Hematopoietic multipotent progenitor cell treated with erythropoietin and hydrocortisone succinate and interleukin-3 and kit ligand, for 8 days (in vitro differentiated cells): ENCODE data around the gene SPSB3.
A peak's percentile ranks its signal among the peaks of the same experiment; 100 is the strongest.

Source experiments
- DNase-seq: peaks from one replicate; pipeline ENCODE4 v3.0.0-alpha.2; 2015

SPSB3 gene

DNA sequence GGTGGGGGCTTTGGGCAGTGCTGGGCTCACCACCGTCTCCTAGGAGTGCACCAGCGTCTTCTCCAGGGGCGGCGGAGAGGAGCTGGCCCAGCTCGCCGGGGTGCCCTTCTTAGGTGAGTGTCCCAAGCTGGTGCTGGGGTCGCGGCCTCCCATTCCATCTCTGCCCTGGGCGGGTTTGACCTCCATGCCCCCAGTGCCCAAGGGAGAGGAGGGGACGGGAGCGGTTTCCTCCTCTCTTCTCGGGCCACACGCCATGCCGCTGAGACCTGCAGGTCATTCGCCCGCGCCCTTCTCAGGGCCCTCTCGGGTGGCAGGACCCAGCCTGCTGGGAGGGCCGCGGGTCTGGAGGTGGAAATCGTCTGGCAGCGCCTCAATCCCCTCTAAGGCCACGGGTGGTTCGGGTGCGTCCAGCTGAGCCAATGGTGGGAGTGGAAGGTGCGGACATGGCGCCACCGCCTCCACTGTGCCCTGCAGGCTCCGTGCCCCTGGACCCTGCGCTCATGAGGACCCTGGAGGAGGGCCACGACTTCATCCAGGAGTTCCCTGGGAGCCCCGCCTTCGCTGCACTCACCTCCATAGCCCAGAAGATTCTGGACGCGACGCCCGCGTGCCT lies 5.8 kb upstream of the SPSB3 start:
- DNase-seq, result no peak

- DNase-seq, result no peak
Observed at GRCh38 chr16:1787322-1788094, 5.1 kb upstream of the SPSB3 start.

GRCh38 chr16:1787056-1787321 lies 4.6 kb upstream of the SPSB3 start:
- no peak for DNase-seq

- no peak for DNase-seq
Observed at GRCh38 chr16:1786242-1787055, 4.1 kb upstream of the SPSB3 start.

DNA sequence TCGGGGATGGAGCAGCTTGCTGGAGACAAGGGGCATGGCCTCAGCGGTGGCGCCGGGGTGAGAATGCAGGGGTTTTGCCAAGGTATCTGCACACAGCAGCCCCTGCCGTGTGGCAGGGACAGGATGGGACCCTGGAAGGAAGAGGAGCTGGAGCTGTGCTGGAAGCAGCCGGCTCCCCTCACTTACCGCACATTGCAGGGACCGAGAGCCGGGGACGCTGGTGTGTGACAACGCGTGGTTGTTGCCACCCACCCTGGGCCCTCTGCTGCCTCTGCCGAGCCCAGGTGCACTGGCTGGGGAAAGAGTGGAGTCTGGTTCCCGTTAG lies 3.4 kb upstream of the SPSB3 start:
- no peak for DNase-seq

DNA sequence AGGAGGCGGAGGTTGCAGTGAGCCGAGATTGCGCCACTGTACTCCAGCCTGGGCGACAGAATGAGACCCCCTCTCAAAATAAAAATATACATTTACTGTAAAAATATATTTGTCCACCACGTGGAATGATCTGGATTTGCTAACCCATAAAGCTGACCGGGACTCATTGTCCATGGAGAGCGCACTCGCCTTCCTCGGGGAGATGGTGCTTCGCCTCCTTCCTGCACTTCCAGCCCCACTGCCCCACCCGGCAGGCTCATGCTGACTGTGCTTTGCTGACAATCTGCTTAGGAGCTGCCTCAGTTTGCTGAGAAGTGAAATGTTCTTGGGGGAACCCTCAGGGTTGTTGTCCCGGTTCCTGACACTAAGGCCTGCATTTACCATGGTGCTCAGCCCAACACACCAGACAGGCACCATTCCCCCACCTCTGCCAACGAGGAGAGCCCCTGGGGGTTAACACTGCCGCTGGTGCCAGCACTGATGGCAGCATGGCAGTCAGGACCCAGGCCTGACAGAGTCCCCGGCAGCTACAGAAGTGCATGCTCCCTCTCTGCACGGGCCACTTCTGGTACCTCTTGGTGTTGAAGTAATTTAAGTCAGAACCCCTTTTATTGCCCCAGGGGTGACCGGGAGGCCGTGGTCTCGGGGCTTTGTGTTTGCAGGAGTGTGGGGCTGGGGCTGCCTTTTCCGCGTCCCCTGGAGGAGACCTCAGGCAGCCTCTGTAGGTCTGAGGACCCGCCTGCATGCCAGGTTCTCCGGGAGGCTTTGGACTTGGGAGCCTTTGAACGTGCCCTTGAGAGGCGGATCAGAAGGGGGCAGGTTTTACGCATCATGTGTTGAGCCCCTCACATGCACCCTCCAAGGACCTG lies 2.8 kb upstream of the SPSB3 start:
- DNase-seq, result no peak

GRCh38 chr16:1781758-1782407 lies 488 bp downstream of the SPSB3 start:
- DNase-seq, result peak; percentile 23

GRCh38 chr16:1781254-1781653 lies 1.1 kb downstream of the SPSB3 start:
- DNase-seq, result no peak

GRCh38 chr16:1780677-1781072 lies 1.7 kb downstream of the SPSB3 start:
- DNase-seq, result no peak

GRCh38 chr16:1779741-1780676 lies 2.4 kb downstream of the SPSB3 start:
- no peak for DNase-seq

DNA sequence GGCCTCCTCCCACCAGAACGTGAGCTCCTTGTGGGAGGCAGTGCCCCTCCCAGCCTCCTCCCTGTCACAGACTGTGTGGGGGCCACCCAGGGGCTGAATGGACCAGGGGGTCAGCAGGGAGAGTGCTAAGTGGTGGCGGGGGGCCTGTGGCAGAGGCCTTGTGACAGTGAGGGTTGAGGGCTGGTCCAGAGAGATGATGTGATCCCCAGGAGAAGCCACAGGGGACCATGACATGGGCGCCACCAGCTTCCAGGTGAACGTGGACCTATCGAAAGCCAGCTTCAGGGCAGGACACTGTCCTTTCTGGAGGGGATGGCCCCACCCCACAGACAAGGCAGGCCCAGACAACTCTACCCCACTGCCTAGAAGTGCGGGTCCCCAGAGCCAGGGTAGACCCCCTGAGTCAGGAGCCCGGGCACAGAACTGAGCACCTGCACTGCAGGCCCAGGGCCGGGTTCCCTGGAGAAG lies 3.1 kb downstream of the SPSB3 start:
- DNase-seq, result no peak

GRCh38 chr16:1778200-1779179 lies 3.9 kb downstream of the SPSB3 start:
- no peak for DNase-seq

- DNase-seq, result no peak
Observed at GRCh38 chr16:1777375-1778199, 4.8 kb downstream of the SPSB3 start.

DNA sequence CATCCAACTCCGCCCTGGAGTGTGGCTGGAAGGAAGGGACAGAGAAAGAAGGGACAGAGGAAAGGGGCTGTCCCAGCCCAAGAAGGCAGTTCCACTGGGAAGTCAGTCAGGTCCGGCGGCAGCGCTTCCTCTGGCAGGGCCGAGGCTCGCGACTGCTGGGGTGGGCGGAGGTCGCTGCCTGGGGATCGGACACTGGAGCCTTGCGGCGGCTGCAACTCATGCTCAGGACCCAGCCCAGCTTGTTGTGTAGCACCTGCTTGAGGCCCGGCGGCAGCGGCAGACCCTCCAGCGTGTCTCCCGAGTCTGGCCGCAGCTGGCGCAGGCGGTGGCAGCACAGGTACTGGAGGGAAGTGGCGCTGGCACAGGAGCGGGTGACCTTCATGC lies 5.4 kb downstream of the SPSB3 start:
- no peak for DNase-seq

DNA sequence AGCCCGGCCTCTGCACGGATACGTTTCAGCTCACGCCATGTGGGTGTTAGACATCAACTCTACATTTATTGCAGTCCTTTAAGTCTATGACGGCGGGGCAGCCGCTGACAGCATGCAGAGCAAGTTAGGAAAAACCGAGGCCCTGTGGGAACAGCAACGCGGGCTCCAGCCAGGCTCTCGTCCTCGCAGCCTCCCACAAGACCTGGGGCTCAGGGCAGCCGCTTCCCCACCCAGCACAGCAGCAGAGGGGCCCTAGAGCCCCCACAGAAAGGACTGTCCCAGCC lies 5.8 kb downstream of the SPSB3 start:
- no peak for DNase-seq

DNA sequence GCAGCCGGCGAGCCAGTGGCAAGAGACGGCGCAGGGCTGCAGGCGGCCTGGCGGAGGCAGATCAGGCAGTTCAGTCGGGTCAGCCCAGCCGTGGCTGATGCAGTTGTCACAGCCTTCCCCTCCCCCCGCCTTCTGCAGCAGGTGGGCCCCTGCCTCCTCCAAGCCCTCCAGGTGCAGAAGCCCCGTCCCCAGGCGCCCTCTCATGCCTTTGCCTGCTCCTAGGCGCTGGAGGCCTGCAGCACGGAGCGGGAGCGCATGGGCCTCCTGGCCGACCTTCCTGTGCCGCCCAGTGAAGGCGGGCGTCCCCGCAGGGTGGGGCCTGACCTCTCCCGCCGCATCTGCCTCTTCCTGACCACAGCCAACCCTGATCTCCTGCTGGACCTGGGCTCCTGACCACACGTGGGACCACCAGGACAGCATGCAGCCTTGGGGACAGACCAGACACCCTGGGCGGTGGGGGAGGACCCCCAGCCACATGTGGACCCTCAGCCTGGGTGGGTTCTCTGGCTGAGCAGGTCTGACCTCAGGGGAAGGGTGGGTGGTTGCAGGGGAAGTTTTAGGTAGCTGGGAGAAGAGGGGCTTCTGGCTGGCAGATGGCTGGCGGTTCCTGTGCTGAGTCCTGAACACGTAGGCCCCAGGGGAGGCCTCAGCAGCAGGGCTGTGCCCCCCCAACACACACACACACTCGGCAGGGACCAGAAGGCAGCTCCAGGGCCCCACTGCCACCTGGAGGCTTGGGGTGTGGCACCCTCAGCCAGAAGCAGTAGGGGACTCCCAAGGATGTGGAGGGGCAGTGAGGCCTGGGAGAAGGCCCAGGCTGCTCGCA lies 6.3 kb downstream of the SPSB3 start:
- DNase-seq, result no peak

DNA sequence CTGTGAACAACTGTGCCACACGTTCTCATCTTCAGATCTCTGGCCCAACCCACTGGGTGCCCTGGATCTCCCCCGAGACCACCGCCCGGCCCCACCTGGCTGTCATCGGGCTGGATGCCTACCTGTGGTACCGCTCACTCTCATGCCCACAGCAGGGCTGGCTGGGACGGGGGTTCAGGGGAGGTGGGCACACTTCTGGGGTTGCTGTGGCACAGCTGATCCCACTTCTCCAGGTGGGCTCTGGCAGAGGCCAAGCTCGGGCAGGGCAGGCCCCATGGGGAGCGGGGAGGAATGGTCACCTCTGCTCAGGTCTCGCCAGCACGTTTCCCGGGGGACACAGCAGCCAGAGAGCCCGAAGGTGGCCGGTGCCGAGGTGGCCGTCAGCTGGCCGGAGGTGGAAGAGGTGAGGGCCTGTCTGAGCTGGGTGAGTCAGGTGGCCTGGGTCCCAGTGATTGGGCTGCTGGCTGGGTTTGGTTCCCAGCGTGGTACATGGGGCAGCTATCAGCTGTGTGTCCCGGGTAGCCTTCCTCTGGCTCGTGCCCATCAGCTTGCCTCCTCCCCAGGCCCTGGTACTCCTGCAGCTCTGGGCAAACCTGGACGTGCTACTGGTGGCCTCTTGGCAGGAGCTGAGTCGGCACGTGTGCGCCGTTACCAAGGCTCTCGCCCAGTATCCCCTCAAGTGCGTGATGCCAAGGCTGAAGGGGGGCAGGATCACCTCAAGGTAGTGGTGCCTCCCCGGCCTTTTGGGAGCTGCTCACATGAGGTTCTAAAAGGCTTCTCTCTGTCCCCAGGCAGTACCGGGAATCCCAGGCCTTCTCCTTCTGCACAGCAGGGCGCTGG lies 7.1 kb downstream of the SPSB3 start:
- no peak for DNase-seq

GRCh38 chr16:1774448-1774780 lies 8.0 kb downstream of the SPSB3 start:
- DNase-seq, result no peak
